IPS-18a (cell line): ENCODE results near the gene NDP.
A peak's percentile ranks its signal among the peaks of the same experiment; 100 is the strongest.

ENCODE experiments used
- H3K27ac ChIP-seq: one replicate; pipeline ENCODE4 v1.5.1; 2013; ENCODE audit warnings: low read length
- H3K27me3 ChIP-seq: one replicate; pipeline ENCODE4 v1.6.1; 2013; ENCODE audit warnings: mild to moderate bottlenecking, low read length; ENCODE audit not compliant: control insufficient read depth, insufficient read depth
- H3K36me3 ChIP-seq: one replicate; pipeline ENCODE4 v1.6.1; 2013; ENCODE audit warnings: low read depth, low read length; ENCODE audit not compliant: control insufficient read depth
- H3K4me1 ChIP-seq: one replicate; pipeline ENCODE4 v1.6.1; 2013; ENCODE audit warnings: low read depth, low read length; ENCODE audit not compliant: control insufficient read depth
- H3K4me3 ChIP-seq: one replicate; pipeline ENCODE4 v1.5.1; 2013; ENCODE audit warnings: low read length
- H3K9ac ChIP-seq: one replicate; pipeline ENCODE4 v1.6.1; 2013; ENCODE audit warnings: mild to moderate bottlenecking, low read length, moderate library complexity
- H3K9me3 ChIP-seq: one replicate; pipeline ENCODE4 v1.6.1; 2013; ENCODE audit warnings: low read depth, low read length; ENCODE audit not compliant: control insufficient read depth

Gene NDP, protein sequence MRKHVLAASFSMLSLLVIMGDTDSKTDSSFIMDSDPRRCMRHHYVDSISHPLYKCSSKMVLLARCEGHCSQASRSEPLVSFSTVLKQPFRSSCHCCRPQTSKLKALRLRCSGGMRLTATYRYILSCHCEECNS

DNA sequence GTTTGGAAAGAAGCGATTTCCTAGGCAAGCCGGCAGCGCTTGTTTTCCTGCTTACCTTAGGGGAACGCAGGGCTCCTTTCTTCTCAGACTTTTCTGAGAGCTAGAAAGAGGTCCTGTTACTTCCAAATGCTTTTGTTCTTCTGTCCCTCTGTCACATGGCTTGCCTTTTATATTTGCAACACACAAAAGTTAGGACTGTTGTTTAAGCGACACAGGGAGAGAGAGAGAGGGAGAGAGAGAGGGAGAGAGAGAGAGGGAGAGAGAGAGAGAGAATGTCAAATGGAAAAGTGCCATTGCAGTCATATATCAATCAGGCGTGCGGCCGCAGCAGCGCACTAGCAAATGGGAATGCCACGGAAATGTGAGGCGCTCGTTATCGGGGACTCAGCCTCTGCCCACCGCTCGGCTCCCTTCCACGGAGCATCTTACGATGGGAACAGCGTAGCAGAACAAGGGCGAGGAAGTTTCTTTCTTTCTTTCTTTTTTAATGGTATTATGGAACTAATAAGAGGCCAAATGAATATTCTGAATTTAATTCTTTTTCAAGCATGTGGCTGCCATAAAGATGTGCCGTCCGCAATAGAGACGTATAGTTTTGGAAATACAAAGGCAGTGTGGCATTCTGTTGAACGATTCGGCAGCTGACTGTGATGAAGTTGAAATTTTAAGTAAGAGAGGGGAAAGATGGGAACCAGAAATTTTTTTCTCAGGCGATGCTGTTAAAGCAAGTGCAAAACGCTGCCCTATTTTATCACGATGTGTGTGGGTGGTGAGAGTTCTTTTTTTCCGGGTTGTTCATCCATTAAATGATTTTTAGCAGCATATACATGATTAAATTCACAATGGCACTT, at the start of gene NDP:
Gene NDP (minus strand): TSS at position 142 of the 851 bp plus-strand sequence. CDS start 14,745 bp downstream, outside the sequence.
- Histone ChIP-seq H3K4me3 (peak within 1 kb of the TSS; percentile 52), H3K36me3 (no peaks in the 10 kb centered on the region)

DNA sequence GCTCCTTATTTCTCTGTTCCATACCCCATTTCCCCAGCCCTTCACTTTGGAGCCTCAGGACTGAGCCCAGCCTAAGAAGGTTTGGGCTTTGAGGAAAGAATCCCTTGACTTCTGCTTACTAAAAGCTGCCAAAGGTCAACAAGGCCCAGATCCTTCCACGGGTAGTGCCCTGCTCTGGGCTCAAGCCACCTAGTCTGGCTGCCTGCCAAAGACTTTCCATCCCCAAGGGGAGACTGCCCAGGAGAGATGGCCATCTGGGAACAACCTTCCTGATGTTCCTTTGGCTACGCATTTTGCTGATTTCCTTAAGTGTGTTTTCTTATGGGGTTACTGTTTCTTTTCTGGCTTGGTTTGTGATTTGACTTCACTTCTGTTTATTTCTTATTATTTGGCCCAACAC, 49.8 kb upstream of the NDP start:
- Histone ChIP-seq H3K27ac (no peak overlapping the region), H3K9me3 (peaks cover 7% of the 10 kb centered on the region), H3K4me3 (no peak overlapping the region), H3K27me3 (no peaks in the 10 kb centered on the region), H3K4me1 (no peaks in the 10 kb centered on the region), H3K36me3 (no peaks in the 10 kb centered on the region), H3K9ac (no peak overlapping the region)

More for the DNA sequence above, at the start of gene NDP:
- Histone ChIP-seq H3K4me1 (peaks cover 4% of the 10 kb centered on the region), H3K9ac (peak within 1 kb of the TSS; percentile 14), H3K9me3 (peaks cover 14% of the 10 kb centered on the region), H3K27me3 (peaks cover 25% of the 10 kb centered on the region), H3K27ac (no peak within 1 kb of the TSS)

DNA sequence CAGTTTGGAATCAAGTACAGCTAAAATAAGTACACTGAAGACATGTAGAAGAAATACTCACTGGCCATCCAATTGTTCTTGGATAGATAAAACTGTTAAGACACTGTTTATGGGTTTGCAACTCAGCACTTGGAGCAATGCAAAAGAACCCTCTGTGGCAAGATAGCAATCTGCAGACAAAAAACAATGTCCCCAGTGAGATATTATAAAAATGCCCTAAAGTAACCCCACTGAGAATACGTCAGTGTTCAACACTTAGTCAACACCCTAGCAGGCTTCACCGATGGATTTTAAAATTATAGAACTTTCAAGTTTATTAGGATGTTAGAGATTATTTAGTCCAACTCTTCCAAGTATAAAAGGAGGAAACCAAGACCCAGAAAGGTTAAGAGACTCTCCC, 47.5 kb upstream of the NDP start:
- Histone ChIP-seq H3K9me3 (peaks cover 7% of the 10 kb centered on the region), H3K9ac (no peak overlapping the region), H3K36me3 (no peaks in the 10 kb centered on the region), H3K4me1 (no peaks in the 10 kb centered on the region), H3K27ac (no peak overlapping the region), H3K27me3 (no peaks in the 10 kb centered on the region), H3K4me3 (no peak overlapping the region)

DNA sequence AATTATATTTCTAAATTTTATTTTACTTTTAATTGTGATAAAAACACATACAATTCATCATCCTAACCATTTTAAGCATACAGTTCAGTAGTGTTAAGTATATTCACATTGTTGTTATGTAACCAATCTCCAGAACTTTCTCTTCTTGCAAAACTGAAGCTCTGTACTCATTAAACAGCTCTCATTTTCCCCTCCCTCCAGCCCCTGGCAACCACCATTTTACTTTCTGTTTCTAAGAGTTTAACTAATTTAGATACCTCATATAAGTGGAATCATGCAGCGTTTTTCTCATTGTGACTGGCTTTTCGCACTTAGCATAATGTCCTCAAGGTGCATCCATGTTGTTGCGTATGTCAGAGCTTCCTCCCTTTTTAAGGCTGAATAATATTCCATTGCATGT, 46.7 kb upstream of the NDP start:
- H3K4me3 ChIP-seq: no peak overlapping the region
- no peaks in the 10 kb centered on the region for H3K4me1 ChIP-seq
- H3K36me3 ChIP-seq: no peaks in the 10 kb centered on the region
- H3K9me3 ChIP-seq: peaks cover 7% of the 10 kb centered on the region
- no peak overlapping the region for H3K27ac ChIP-seq
- H3K27me3 ChIP-seq: no peaks in the 10 kb centered on the region
- H3K9ac ChIP-seq: no peak overlapping the region

DNA sequence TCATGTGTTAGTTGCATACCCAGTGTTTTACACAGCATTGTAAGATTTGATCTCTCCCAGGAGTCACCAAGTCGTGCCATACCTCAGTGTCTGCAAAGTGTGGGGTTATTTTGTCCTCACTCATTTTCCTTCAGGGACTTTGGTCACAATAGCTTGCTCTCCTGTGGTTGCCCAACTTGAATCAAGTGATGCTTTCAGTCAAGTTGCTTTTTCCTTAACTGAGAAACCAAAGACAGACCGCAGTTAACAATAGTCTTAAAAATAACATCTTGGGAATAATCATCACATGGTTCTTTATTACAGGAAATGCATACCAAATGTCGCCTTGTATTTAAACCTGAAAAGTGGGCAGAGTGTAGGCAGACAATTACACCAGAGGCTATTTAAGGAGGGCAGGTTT, 44.5 kb upstream of the NDP start:
- Histone ChIP-seq H3K27ac (no peak overlapping the region), H3K27me3 (no peaks in the 10 kb centered on the region), H3K4me1 (no peaks in the 10 kb centered on the region), H3K36me3 (no peaks in the 10 kb centered on the region), H3K9me3 (peaks cover 8% of the 10 kb centered on the region), H3K9ac (no peak overlapping the region), H3K4me3 (no peak overlapping the region)

DNA sequence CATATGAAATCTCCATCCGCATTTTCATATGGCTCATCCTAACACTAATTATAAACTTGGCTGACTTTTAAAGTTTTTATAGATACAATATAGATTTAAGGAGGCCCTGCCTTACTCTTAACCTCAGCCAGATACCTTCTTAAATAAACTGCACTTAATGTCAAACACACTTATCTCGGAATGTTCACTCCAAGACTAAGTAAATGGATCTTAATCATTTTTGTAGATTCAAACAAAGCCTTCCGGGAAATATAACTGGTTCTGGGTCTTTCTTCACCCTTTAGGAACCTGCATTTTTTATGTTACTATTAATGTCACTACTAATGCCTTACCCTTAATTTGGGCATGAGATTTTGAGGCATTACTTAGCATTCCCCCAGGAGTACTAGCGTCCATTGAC, 43.7 kb upstream of the NDP start:
- Histone ChIP-seq H3K27ac (no peak overlapping the region), H3K4me1 (no peaks in the 10 kb centered on the region), H3K9me3 (peaks cover 11% of the 10 kb centered on the region), H3K9ac (no peak overlapping the region), H3K4me3 (no peak overlapping the region), H3K27me3 (no peaks in the 10 kb centered on the region), H3K36me3 (no peaks in the 10 kb centered on the region)

DNA sequence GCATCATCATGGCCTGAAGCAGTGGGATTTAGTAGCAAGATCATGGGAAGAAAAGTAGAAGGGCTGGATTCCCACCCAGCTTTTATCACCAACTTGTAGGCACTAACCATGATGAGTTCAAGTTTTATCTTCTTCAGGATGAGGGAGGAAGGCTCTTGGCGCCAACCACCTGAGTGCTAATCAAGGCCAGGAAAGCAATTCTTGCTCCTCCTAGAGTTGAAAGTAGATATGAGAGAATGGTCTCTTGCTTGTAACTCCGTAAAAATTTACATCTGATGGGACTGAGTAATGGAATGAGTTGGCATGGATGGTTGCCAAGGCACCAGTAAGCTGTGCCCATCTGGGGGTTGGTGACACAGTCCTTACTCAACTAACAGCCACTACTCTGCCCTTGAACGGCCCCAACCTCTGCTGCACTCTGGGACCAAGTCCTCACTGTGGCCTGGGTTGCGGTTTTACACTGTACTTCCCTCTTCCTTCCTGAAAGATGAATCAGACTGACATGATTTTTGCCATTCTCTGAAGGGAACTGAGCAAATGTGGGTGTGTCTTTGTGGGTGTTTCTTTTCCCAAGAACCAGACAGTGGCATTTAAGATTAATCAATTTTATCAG, 39.4 kb upstream of the NDP start:
- Histone ChIP-seq H3K27me3 (no peaks in the 10 kb centered on the region), H3K36me3 (no peaks in the 10 kb centered on the region), H3K9me3 (peaks cover 20% of the 10 kb centered on the region), H3K27ac (no peak overlapping the region), H3K4me1 (no peaks in the 10 kb centered on the region), H3K4me3 (no peak overlapping the region), H3K9ac (no peak overlapping the region)

DNA sequence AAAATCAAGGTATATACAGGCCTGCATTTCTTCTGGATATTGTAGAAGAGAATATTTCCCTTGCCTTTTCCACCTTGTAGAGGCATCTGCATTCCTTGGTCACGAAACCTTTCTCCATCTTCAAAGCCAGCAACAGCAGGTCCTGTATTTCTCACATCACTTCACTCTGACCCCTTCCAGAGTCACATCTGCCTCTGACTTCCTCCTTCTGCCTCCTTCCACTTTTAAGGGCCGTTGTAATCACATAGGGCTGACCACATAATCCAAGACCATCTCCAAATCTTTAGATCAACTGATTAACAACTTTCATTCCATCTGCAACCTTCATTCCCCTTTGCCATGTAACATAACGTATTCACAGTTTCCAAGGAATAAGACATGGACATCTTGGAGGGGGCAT, 38.3 kb upstream of the NDP start:
- no peak overlapping the region for H3K4me3 ChIP-seq
- H3K27me3 ChIP-seq: no peaks in the 10 kb centered on the region
- H3K9ac ChIP-seq: no peak overlapping the region
- no peaks in the 10 kb centered on the region for H3K4me1 ChIP-seq
- no peak overlapping the region for H3K27ac ChIP-seq
- peaks cover 20% of the 10 kb centered on the region for H3K9me3 ChIP-seq
- no peaks in the 10 kb centered on the region for H3K36me3 ChIP-seq

DNA sequence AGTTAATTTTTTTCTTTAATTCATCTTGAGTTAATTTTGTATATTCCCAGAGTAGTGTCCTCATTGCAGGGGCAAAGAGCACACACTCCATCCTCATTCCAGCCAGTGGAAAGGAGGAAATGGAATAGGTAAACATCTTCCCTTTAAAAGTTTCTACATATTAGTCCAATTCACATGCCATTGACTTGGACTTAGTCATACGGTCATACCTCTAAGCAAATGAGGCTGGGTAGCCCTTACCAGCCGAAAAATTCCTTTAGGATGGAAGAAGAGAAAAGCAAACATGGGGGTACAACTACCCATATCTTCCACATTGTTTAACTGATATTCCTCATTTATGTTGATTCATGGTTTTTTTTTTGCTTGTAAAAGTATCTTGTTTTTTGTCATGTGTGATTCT, 37.4 kb upstream of the NDP start:
- H3K4me1 ChIP-seq: no peaks in the 10 kb centered on the region
- peaks cover 20% of the 10 kb centered on the region for H3K9me3 ChIP-seq
- no peak overlapping the region for H3K9ac ChIP-seq
- H3K36me3 ChIP-seq: no peaks in the 10 kb centered on the region
- no peak overlapping the region for H3K4me3 ChIP-seq
- no peaks in the 10 kb centered on the region for H3K27me3 ChIP-seq
- no peak overlapping the region for H3K27ac ChIP-seq

DNA sequence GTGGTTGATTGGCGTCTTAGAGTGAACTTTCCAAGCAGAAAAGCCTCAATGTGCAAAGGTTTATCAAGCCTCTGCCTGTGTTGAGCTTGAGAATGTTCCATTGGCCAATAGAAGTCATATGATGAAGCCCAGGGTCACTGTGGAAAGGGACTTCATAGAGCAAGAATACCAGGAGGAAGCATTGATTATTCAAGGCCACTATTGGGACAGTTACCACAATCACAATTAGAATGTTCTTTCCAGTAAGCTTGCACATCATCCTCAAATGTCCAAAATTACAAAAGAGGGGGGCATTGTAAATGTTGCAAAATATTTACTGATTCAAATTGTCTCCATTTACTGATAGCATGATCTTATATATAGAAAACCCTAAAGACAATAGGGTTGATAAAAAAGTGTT, 32.9 kb upstream of the NDP start:
- no peak overlapping the region for H3K9ac ChIP-seq
- H3K36me3 ChIP-seq: no peaks in the 10 kb centered on the region
- H3K27me3 ChIP-seq: no peaks in the 10 kb centered on the region
- H3K27ac ChIP-seq: no peak overlapping the region
- peaks cover 14% of the 10 kb centered on the region for H3K9me3 ChIP-seq
- H3K4me1 ChIP-seq: no peaks in the 10 kb centered on the region
- H3K4me3 ChIP-seq: no peak overlapping the region

DNA sequence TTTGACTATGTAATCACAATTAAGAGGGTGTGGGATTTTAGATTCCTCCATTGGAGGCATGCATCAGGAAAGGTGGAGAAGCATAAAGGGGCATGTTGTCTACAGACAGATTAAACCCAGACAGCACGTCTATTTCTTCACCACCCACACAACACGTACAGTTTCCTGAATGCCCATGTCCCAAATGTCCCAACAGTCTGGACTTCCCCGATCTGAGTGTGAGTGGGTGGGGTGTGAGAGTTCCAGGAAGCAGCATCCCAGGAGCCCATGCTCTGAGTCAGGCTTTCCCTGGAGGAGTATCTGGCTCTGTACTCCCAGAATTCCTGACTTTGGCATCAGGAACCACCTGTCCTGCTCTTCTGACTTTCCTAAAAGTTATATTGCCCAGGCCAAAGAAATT, 30.8 kb upstream of the NDP start:
- Histone ChIP-seq H3K27ac (no peak overlapping the region), H3K9ac (no peak overlapping the region), H3K4me3 (no peak overlapping the region), H3K36me3 (no peaks in the 10 kb centered on the region), H3K4me1 (no peaks in the 10 kb centered on the region), H3K27me3 (no peaks in the 10 kb centered on the region), H3K9me3 (peaks cover 17% of the 10 kb centered on the region)
